Gastrocnemius medialis (tissue), 4 donors: ENCODE results near the gene CTCFL. TPM values are rescaled to one million over a fixed set of nuclear protein-coding genes. Genes with fewer than 3 reads are reported as not detected.

ENCODE experiments used
- ATAC-seq, 2 donors: fragments of 150-250 bp; one replicate each; pipeline ENCODE4 v1.9.1; 2016
- DNase-seq, 2 donors: peaks; one replicate each; pipeline ENCODE4 v3.0.0-alpha.2; 2019
- H3K27ac ChIP-seq, 4 donors: fragments of 200-600 bp; sonication (generic); 1 replicate in 1 of 4; 2 replicates in 3 of 4; pipeline ENCODE4 v1.5.1; 2016 to 2018; ENCODE audit warnings: mild to moderate bottlenecking in 2 of 4, moderate library complexity in 1 of 4
- H3K27me3 ChIP-seq, 3 donors: fragments of 200-600 bp; sonication (generic) in 2 of 3; 1 replicate in 1 of 3; 2 replicates in 2 of 3; pipeline versions ENCODE4 v1.5.1 to v1.6.0; 2016 to 2019; ENCODE audit warnings: mild to moderate bottlenecking in 1 of 3, moderate library complexity in 1 of 3
- H3K36me3 ChIP-seq, 2 donors: fragments of 200-600 bp; sonication (generic) in 1 of 2; one replicate each; pipeline ENCODE4 v1.5.1; 2017 to 2018
- H3K4me1 ChIP-seq, 2 donors: fragments of 200-600 bp; sonication (generic) in 1 of 2; one replicate each; pipeline ENCODE4 v1.5.1; 2016 to 2017; ENCODE audit warnings: mild to moderate bottlenecking in 2 of 2
- H3K4me3 ChIP-seq, 4 donors: fragments of 200-600 bp; sonication (generic) in 3 of 4; 1 replicate in 1 of 4; 2 replicates in 3 of 4; pipeline ENCODE4 v1.5.1; 2016 to 2019; ENCODE audit warnings: mild to moderate bottlenecking in 2 of 4
- H3K9me3 ChIP-seq, 3 donors: fragments of 200-600 bp; sonication (generic) in 2 of 3; 1 replicate in 1 of 3; 2 replicates in 2 of 3; pipeline ENCODE4 v1.5.1; 2016 to 2019
- POLR2A ChIP-seq, 2 donors: fragments of 450-650 bp; IDR thresholded peaks; one replicate each; pipeline ENCODE4 v1.6.1; 2017; ENCODE audit warnings: antibody characterized with exemption in 2 of 2, mild to moderate bottlenecking in 2 of 2, moderate library complexity in 2 of 2
- in situ Hi-C, 4 donors: fragments of 200-750 bp; cut with MboI; loops; one replicate each; pipeline versions ENCODE4 v1.15.0 to v1.8.0; 2017; ENCODE audit warnings: low sequenced_read_pairs in 4 of 4
- intact Hi-C: fragments of 100-400 bp; cut with DNase I; formaldehyde crosslinking; loops from one replicate; pipeline ENCODE4 v1.15.1; 2023; ENCODE audit warnings: low total_unique reads
- total RNA-seq, 4 donors: library from RNA; depleted of rRNA; stranded (reverse); fragments of >200 nt; gene quantifications; one replicate each; pipeline versions ENCODE4 v1.1.0 to v1.2.3, GENCODE V29; 2016
- TF ChIP-seq, protein P1 (sequence below), 5 experiments: fragments of 450-650 bp in 3 of 5; fragments of 200-600 bp in 2 of 5; sonication (generic) in 2 of 5; IDR thresholded peaks in 4 of 5; conservative IDR thresholded peaks in 1 of 5; 1 replicate in 4 of 5; 2 replicates in 1 of 5; pipeline ENCODE4 v1.5.1; 2016 to 2019; ENCODE audit warnings: antibody characterized with exemption in 5 of 5, mild to moderate bottlenecking in 3 of 5, moderate library complexity in 3 of 5

CTCFL gene
- total RNA-seq, 4 donors from 2014 or later: not detected

DNA sequence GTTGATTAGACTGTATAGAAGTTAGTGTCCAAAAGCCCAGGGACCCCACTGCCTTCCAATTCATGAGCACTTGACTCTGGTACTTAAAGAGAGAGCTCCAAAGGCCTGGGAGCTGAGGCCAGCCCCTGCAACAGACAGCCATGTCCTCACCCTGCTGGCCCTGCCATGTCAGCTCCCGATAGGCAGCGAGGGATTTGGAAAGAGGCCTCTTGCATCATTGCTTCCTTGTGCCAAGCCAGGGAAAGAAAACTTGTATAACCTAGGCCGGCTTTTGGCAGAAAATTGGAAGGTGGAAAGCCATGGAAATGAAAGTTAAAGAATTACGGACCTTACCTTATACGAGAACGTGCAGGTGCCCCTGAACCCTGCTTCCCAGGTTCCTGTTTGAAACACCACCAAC is 27.5 kb upstream of the CTCFL start:
- Histone ChIP-seq H3K4me3 (no peak overlapping the region), H3K36me3 (no peaks in the 10 kb centered on the region), H3K9me3 (no peaks in the 10 kb centered on the region), H3K4me1 (peaks cover 0 to 9% of the 10 kb centered on the region in 2 donors), H3K27ac (no peak overlapping the region), H3K27me3 (peaks cover 0 to 3% (median 0%) of the 10 kb centered on the region in 3 donors)
- no peak for DNase-seq
- TF ChIP-seq, protein P1, sequence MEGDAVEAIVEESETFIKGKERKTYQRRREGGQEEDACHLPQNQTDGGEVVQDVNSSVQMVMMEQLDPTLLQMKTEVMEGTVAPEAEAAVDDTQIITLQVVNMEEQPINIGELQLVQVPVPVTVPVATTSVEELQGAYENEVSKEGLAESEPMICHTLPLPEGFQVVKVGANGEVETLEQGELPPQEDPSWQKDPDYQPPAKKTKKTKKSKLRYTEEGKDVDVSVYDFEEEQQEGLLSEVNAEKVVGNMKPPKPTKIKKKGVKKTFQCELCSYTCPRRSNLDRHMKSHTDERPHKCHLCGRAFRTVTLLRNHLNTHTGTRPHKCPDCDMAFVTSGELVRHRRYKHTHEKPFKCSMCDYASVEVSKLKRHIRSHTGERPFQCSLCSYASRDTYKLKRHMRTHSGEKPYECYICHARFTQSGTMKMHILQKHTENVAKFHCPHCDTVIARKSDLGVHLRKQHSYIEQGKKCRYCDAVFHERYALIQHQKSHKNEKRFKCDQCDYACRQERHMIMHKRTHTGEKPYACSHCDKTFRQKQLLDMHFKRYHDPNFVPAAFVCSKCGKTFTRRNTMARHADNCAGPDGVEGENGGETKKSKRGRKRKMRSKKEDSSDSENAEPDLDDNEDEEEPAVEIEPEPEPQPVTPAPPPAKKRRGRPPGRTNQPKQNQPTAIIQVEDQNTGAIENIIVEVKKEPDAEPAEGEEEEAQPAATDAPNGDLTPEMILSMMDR (IDR thresholded peaks at IDR 0.05 in 4 of 5, conservative IDR thresholded peaks at IDR 0.05 in 1 of 5): no peak
- TF ChIP-seq POLR2A (IDR thresholded peaks at IDR 0.05): no peak
- in situ Hi-C loops: no loop called here
- ATAC-seq: no peak
- intact Hi-C loops: no loop called here

DNA sequence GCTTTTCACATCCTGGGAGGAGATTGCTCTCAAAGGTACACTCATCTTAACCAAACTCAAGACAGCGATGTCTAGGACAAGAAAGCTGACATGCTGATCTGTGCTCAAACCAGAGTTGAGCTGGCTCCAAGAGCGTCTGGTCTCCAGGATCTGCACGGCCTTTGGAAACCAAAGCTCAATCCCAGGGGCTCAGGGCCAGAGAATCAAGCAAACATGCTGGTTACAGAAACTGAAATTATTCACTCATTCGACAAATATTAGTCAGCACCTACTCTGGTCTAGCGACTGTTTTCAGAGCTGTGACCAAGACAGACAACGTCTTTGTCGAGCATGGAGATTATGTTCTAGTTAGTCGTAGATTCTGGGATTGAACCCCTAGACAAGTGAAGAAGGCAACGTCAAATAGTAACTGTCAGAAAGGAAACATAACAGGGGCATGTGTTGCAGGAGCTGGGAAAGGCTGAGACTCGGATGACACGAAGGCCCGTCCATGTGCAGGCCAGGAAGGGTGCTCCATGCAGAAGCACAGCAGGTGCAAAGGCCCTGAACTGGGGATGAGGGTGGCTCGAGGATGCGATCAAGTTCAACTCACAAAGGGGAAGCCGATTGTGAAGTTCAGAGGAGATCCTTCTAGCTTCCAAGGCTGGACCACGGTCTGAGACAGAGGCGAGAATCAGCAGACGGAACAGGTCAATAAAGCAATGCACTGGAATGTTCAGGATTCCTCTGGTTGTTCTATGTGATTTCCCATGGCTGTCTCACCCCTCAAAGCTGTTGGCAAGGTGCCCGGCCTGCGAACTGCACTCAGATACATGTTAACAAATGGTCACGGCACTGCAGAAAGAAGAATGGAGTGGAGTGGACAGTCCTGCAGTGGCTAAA is 23.5 kb upstream of the CTCFL start:
- no peaks in the 10 kb centered on the region for H3K9me3 ChIP-seq
- in situ Hi-C loops (no loop called here), intact Hi-C loops (no loop called here)
- DNase-seq: no peak
- TF ChIP-seq, protein P1 (IDR thresholded peaks at IDR 0.05 in 4 of 5, conservative IDR thresholded peaks at IDR 0.05 in 1 of 5): no peak
- no peak for TF ChIP-seq POLR2A (IDR thresholded peaks at IDR 0.05)
- no peak overlapping the region for H3K27ac ChIP-seq
- H3K36me3 ChIP-seq: no peaks in the 10 kb centered on the region
- ATAC-seq: no peak
- H3K27me3 ChIP-seq: no peaks in the 10 kb centered on the region
- peaks cover 0 to 4% of the 10 kb centered on the region in 2 donors for H3K4me1 ChIP-seq
- H3K4me3 ChIP-seq: no peak overlapping the region

DNA sequence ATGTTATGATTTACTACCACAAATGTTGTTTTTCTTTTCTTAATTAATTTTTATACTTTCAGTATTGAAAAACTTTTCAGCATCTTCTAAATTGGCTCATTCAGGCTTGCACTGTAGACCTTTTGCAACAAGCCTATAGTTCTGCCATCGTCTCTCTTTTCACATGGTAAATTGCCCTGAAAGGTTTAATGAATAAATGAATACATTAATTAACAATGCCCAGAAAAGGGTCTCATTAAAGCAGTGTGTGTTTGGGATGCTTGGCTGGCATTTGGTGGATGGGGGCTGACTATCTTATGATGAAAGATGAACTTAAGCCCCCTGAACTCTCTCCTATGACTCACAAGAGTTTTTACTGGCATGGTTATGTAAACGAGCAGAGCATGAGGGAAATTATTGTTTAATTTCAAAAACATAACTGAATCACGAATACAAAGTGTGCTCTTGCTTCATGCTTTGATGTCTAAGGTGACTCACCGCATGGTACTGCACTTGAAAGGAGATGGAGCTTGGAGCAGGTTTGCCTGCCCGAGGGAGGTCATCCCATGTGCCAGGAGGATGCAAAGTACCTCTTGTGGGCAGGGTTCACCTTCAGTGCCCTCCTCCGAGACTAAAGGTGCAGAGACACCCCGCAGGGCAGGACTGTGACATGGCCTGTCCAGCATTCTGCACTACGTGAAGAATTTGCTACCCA is 22.2 kb upstream of the CTCFL start:
- ATAC-seq (no peak), DNase-seq (no peak)
- intact Hi-C loops (no loop called here), in situ Hi-C loops (no loop called here)
- Histone ChIP-seq H3K36me3 (no peaks in the 10 kb centered on the region), H3K27me3 (no peaks in the 10 kb centered on the region), H3K27ac (no peak overlapping the region), H3K4me1 (no peaks in the 10 kb centered on the region), H3K4me3 (no peak overlapping the region), H3K9me3 (no peaks in the 10 kb centered on the region)
- no peak for TF ChIP-seq POLR2A (IDR thresholded peaks at IDR 0.05)
- TF ChIP-seq, protein P1 (IDR thresholded peaks at IDR 0.05 in 4 of 5, conservative IDR thresholded peaks at IDR 0.05 in 1 of 5): no peak

DNA sequence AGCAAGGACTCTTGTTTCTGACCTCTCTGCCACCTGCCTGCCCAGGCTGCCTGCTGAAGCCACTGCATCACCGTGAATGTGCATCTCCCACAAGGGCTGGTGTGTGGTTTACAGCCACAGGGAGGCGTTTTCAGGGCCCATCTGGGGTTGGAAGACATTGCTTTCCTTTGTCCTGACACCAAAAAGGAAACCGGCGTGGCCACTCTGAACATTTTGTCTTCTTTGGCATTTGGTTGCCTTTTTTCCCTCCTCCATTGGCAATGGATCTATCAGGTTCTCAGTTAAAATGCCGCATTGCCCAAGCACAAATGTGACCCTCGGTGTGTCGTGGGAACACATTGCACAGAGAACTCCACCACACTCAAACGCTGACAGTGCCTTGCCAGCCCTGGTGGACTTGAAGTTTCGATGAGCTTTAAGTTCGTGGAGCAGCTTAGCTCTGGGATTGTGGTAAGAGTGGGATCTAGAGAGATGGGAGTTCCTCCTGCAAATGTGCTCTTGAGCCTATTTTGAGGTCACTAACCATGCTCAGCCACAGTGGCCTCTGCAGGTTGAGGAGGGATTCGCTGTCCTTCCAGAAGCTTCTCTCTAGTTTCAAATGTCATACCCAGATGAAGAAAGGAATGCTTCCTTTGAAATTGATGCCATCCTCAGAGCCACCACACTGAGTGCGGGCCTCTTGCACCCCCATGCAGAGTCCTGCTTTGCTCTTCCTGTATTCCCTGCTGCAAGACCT is 21.2 kb upstream of the CTCFL start:
- H3K4me1 ChIP-seq: no peaks in the 10 kb centered on the region
- in situ Hi-C loops: no loop called here
- no peaks in the 10 kb centered on the region for H3K36me3 ChIP-seq
- no peak overlapping the region for H3K27ac ChIP-seq
- ATAC-seq (no peak), DNase-seq (no peak)
- H3K4me3 ChIP-seq: no peak overlapping the region
- intact Hi-C loops: no loop called here
- TF ChIP-seq POLR2A (IDR thresholded peaks at IDR 0.05): no peak
- TF ChIP-seq, protein P1 (IDR thresholded peaks at IDR 0.05 in 4 of 5, conservative IDR thresholded peaks at IDR 0.05 in 1 of 5): no peak
- no peaks in the 10 kb centered on the region for H3K9me3 ChIP-seq
- no peaks in the 10 kb centered on the region for H3K27me3 ChIP-seq
